HG03432 (cell line): ENCODE data around the gene DNAH3.

Source experiments
- ATAC-seq: cut with Tn5 transposase; IDR thresholded peaks from one replicate; pipeline ENCODE4 v1.9.1; 2021; ENCODE audit warnings: mild to moderate bottlenecking, moderate library complexity; ENCODE audit not compliant: unreplicated experiment

Gene DNAH3

GRCh38 chr16:20910781-20911321 lies 239.8 kb downstream of the DNAH3 start:
- no peak for ATAC-seq

- no peak for ATAC-seq
Measured at GRCh38 chr16:20906341-20907255, 244.0 kb downstream of the DNAH3 start.

GRCh38 chr16:20905576-20905975 lies 245.1 kb downstream of the DNAH3 start:
- ATAC-seq, result no peak

DNA sequence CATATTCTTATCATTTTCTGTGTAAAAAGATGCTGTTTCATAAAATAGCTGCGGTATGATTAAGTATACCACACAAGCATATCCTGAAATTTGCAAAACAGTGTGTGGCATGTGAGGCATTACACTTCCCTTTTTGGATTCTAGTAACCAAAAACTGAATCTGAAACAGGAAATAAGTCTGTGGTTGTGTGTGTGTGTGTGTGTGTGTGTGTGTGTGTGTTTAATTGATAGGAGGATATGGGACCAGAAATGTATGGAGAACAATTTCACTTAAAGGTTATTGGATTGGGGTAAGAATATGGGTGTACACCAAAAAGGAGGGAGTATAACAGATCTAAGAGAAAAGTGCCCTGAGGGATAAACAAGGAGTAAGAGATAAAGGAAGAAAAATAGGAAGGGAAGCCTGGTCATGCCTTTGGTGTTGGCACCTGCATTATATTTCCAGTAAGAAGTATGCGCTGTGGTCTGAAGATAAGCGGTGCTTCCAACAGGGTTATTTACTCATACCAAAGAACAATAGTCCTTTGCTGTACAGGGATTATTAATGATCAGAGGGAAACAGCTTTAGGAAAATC lies 246.1 kb downstream of the DNAH3 start:
- no peak for ATAC-seq

GRCh38 chr16:20903899-20904506 lies 246.6 kb downstream of the DNAH3 start:
- no peak for ATAC-seq

- no peak for ATAC-seq
Measured at GRCh38 chr16:20903116-20903898, 247.3 kb downstream of the DNAH3 start.

- no peak for ATAC-seq
Measured at GRCh38 chr16:20902426-20902825, 248.2 kb downstream of the DNAH3 start.

DNA sequence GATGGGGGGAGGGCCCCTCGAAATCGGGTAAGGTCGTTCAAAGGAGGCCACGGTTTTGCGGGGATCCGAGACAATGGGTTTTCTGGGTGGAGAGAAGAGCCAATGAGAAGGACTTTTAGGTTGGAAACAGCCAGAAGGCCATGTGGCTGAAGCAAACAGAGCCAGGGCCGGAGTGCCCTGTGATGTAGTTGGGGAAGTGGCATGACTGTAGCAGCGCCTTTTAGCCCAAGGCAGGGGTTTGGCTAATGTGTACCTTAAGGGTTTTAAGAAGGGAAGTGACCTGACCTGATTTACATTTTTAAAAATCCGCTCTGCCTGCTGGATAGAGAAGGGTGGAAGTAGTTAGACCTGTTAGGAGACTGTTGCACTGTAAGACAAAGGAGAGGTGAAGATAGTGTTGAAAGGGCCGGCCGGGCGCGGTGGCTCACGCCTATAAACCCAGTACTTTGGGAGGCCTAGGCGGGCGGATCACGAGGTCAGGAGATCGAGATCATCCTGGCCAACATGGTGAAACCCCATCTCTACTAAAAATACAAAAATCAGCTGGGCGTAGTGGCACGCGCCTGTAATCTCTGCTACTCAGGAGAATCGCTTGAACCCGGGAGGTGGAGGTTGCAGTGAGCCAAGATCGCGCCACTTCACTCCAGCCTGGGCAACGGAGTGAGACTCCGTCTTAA lies 249.1 kb downstream of the DNAH3 start:
- peak; percentile 21 for ATAC-seq

DNA sequence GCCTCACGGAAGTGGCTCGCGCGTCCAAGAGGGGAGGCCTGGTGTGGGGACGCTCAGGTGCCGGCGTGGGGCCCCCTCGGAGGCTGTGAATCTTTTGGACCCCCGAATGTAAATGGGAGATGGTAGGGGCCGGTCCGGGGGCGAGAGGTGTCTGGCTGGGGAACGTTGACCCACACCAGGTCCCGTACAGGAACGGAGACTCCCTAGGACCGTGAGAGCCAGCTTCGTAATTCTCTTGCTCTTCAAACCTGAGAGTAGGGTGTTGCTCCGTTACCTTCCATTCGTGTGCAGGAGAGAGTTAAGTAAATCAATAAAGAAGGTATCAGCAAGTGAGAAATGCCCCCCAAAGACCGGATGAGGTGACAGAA lies 249.6 kb downstream of the DNAH3 start:
- ATAC-seq, result peak; percentile 4

DNA sequence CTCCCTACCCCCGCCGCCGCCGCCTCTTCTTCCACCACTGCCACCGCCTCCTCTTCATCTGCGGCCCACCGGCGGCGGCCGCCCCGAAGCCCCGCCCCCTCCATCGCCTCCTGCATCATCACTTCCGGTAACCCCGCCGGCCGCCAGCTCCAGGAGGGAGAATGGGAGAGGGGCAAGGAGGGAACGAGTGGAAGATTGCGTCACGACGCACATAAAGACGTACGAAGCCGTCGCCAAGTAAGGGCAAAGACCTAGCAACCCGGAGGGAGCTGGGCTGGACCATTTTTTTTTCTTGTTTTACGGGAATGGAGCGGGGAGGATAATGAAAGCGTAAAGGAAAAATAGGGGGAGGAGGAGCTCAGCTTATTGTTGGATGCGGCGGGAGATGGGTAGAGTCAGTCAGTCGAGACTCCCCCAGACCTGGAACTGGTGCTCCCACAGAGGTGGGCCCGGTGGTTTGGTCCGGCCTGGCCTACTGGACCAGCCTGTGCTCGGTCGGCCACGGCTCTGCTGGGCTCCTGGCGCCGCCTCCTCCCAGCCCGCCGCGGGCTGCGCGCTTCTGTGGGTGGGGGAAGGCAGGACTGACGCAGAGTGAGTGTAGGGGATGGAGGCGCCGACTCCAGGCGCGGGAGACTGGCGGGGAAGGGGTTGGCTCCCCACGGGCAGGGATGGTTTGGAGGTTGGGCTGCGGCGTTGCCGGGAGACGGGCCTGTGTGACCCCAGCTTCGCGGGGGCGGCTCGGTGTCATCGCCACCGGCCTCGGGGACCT lies 250.2 kb downstream of the DNAH3 start, which contains the start of the genes DCUN1D3 and LYRM1:
TSS of gene DCUN1D3 (minus strand) at position 60 of the 769 bp plus-strand sequence. CDS start 37,820 bp downstream, outside the sequence.
TSS of gene LYRM1 (plus strand) at position 473 of the 769 bp plus-strand sequence. CDS start 14,785 bp downstream, outside the sequence.
- ATAC-seq, result peak; percentile 82

DNA sequence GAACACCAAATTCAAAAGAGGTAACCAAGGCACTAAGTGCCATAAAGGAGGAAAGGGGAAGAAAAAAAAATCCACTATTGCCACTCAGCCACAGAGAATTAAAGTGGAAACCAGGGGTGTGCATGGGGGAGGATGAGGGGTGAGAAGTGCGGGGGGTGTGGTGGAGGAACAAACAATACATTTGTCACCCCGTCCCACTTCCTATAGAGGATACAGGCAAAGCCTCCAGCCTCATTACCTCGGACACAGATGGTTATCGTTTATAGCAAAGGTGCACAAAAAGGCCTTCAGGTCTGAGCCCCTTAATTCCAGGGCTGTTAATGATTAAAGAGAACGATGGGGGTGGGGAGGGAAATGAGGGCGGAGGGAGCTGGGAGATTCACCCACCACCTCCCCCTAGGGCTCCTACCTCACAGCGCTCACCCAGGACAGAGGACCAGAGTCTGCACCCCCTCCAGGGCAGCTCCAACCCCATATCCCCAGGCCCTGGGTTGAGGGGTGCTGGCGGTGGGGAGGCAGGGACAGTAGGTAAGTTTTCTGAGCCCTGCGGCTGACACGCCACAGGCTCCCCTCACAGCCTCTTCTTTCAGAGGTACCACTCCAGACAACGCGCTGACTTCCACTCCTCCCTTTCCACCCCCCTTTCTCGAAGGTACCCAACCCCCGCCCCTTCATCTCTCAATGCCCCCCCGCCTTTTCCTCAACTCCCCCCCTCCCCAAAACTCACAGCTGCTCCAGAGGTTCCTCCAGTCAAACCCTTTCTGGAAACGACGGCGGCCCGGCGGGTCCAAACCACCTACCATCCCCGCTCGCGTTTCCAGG lies 251.0 kb downstream of the DNAH3 start:
- ATAC-seq, result peak; percentile 1

GRCh38 chr16:20899071-20899470 lies 251.6 kb downstream of the DNAH3 start:
- ATAC-seq, result no peak

- no peak for ATAC-seq
Measured at GRCh38 chr16:20897922-20898321, 252.7 kb downstream of the DNAH3 start.

DNA sequence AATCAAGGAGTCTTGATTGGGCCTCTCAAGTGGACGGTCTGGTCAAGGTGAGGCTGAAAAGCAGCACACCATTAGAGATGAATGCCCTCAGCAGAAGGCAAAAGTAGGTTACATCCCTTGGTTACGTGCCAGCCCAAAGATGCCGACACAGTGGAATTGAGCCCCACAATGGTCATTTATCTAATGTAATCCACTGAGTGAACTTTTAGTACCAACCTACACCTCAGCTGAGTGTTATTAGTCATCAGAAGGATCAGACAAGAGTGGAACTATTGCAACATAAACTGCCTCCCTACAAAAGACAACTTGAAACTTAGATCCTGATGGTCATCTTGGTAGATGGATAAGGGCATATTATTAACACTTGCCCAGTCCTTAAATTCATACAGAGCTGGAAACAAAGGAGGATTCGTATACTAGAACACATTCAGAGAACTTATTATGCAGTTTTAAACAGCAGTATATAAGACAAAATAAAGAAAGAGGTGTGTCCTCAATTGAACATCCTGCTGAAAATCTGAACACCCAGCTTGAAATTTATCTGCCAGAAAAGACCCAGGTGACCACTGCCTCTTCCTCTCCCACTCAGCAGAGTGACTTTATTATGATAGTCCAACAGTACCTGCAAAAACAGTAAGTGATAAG lies 253.3 kb downstream of the DNAH3 start:
- ATAC-seq, result no peak

- ATAC-seq, result no peak
Measured at GRCh38 chr16:20894388-20894787, 256.3 kb downstream of the DNAH3 start.

GRCh38 chr16:20889625-20890275 lies 260.9 kb downstream of the DNAH3 start:
- ATAC-seq, result no peak

DNA sequence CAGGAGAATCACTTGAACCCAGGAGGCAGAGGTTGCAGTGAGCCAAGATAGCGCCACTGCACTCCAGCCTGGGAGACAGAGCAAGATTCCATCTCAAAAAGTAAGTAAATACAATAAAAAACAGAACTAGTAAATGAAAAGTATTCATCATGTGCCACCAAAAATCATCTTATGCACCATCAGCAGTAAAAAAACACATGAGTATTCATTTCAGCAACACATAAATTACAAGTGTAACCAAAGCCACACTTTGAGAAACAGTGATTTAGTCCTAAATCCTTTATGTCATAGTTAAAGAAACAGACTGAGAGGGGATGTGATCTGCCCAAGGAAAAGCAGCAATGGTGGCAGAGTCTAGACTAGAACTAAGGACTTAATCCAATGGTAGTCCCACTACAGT lies 263.4 kb downstream of the DNAH3 start:
- ATAC-seq, result no peak
